Measurements from ENCODE around the gene CRACR2A.

GRCh38 chr12:3680919-3681594 is 71.9 kb downstream of the CRACR2A start:
- TF ChIP-seq EZH2phosphoT487 (IDR thresholded peaks at IDR 0.05; ENCODE audit: borderline replicate concordance, low read length) (no peak), CTCF (conservative IDR thresholded peaks at IDR 0.05; ENCODE audit: low read depth, low read length) (no peak)
